K562 (cell line): ENCODE results near the gene SIT1. TPM values are rescaled to one million over a fixed set of nuclear protein-coding genes. Genes with fewer than 3 reads are reported as not detected.

ENCODE experiments used
- ATAC-seq: fragments of 200-7000 bp; cut with Tn5 transposase; 3 replicates; pipeline ENCODE4 v1.9.1; 2020; ENCODE audit warnings: moderate library complexity
- BruUV-seq: library from RNA; stranded (reverse); fragments of 400-500 nt; replicated peaks from 2 replicates; lab custom pipeline; 2021; lab: Mats Ljungman, UMichigan
- CTCF ChIA-PET: fragments of 300-600 bp; formaldehyde crosslinking; extraction: SDS; loops from one replicate; lab custom pipeline; 2021; ENCODE audit warnings: low intra/inter-chr PET ratio; lab: Yijun Ruan, JAX
- POLR2A ChIA-PET: fragments of 300-600, 350-650 bp; sonication (Branson Sonifier 250); formaldehyde crosslinking; extraction: SDS; loops from one replicate; lab custom pipeline; 2021; ENCODE audit warnings: antibody characterized with exemption, inconsistent platforms; lab: Yijun Ruan, JAX
- DNase-seq, 4 experiments: peaks; one replicate each; pipeline versions ENCODE4 v3.0.0 to v3.0.0-alpha.2; 2011 to 2018; ENCODE audit warnings: low spot score in 3 of 4, mixed read lengths in 3 of 4; ENCODE audit errors: extremely low read depth in 1 of 4
- FAIRE-seq: peaks from 2 replicates; lab custom pipeline; 2011; peaks lifted over from hg19 to GRCh38; lab: Jason Lieb, UNC
- H2AFZ ChIP-seq: 2 replicates; pipeline ENCODE4 v1.6.0; 2011; ENCODE audit warnings: low read depth, low read length, control low read depth, inconsistent platforms
- H3K27ac ChIP-seq: fragments of 200-600 bp; 3 replicates; pipeline ENCODE4 v1.8.0; 2011; ENCODE audit warnings: low read depth, mild to moderate bottlenecking, control low read depth, inconsistent platforms, low read length, moderate library complexity, mixed read lengths; ENCODE audit errors: extremely low read depth
- H3K27me3 ChIP-seq, 2 experiments: fragments of 300-600 bp in 1 of 2; 2 replicates in 1 of 2; 3 replicates in 1 of 2; pipeline versions ENCODE4 v1.6.0 to v1.8.0; 2011; ENCODE audit warnings: inconsistent platforms in 2 of 2, low read length in 2 of 2, mild to moderate bottlenecking in 1 of 2, mixed read lengths in 1 of 2, moderate library complexity in 1 of 2; ENCODE audit not compliant: control insufficient read depth in 2 of 2, insufficient read depth in 2 of 2
- H3K36me3 ChIP-seq: fragments of 300-600 bp; 3 replicates; pipeline ENCODE4 v1.8.0; 2011; ENCODE audit warnings: mild to moderate bottlenecking, low read length, inconsistent platforms; ENCODE audit not compliant: control insufficient read depth, insufficient read depth
- H3K4me1 ChIP-seq, 2 experiments: fragments of 200-600 bp in 1 of 2; replicated peaks in 1 of 2; 2 replicates in 1 of 2; 3 replicates in 1 of 2; pipeline versions ENCODE4 v1.5.1 to v1.8.0; 2011; ENCODE audit warnings: inconsistent platforms in 2 of 2, low read length in 2 of 2, mild to moderate bottlenecking in 1 of 2, mixed read lengths in 1 of 2, moderate library complexity in 1 of 2; ENCODE audit not compliant: control insufficient read depth in 2 of 2, insufficient read depth in 2 of 2
- H3K4me2 ChIP-seq: 2 replicates; pipeline ENCODE4 v1.6.1; 2011; ENCODE audit warnings: low read length, control low read depth, inconsistent platforms, mixed read lengths; ENCODE audit not compliant: insufficient read depth
- H3K4me3 ChIP-seq: fragments of 200-600 bp; sonication (generic), shearing (Covaris generic); 2 replicates; pipeline ENCODE4 v1.5.1; 2016; ENCODE audit warnings: control low read depth, inconsistent platforms
- H3K79me2 ChIP-seq: fragments of 200-600 bp; 3 replicates; pipeline ENCODE4 v1.8.0; 2011; ENCODE audit warnings: low read length, inconsistent platforms; ENCODE audit not compliant: control insufficient read depth, insufficient read depth
- H3K9ac ChIP-seq, 2 experiments: 2 replicates each; pipeline versions ENCODE4 v1.6.0 to v1.6.1; 2011; ENCODE audit warnings: low read depth in 2 of 2, low read length in 2 of 2, control low read depth in 1 of 2, inconsistent platforms in 1 of 2, mild to moderate bottlenecking in 1 of 2, mixed read lengths in 1 of 2; ENCODE audit not compliant: insufficient read depth in 1 of 2
- H3K9me1 ChIP-seq: one replicate; pipeline ENCODE4 v1.6.0; 2011; ENCODE audit warnings: inconsistent platforms, mild to moderate bottlenecking, low read length, moderate library complexity; ENCODE audit not compliant: control insufficient read depth, insufficient read depth
- H3K9me3 ChIP-seq: replicated peaks from 2 replicates; pipeline ENCODE4 v1.5.1; 2011; ENCODE audit warnings: low read depth, low read length, inconsistent platforms; ENCODE audit not compliant: control insufficient read depth, insufficient read depth
- H4K20me1 ChIP-seq: replicated peaks from 2 replicates; pipeline ENCODE4 v1.6.1; 2011; ENCODE audit warnings: low read length, inconsistent platforms, mixed read lengths; ENCODE audit not compliant: control insufficient read depth, insufficient read depth
- ADNP ChIP-seq: fragments of 200-800 bp; sonication (Bioruptor generic); IDR thresholded peaks from 2 replicates; pipeline ENCODE4 v1.6.1; 2016; ENCODE audit warnings: missing genetic modification characterization, missing compliant biosample characterization
- BHLHE40 ChIP-seq: IDR thresholded peaks from 2 replicates; pipeline ENCODE4 v1.6.1; 2011; ENCODE audit warnings: low read length, improper control_type of control experiment
- CHD4 ChIP-seq: fragments of 200-600 bp; sonication (generic); IDR thresholded peaks from 3 replicates; pipeline ENCODE4 v1.6.1; 2012; ENCODE audit warnings: low read depth, mild to moderate bottlenecking, mixed read lengths, low read length, inconsistent platforms; ENCODE audit not compliant: insufficient read depth, insufficient replicate concordance, poor library complexity, severe bottlenecking
- E2F6 ChIP-seq, 2 experiments: IDR thresholded peaks; 2 replicates each; pipeline ENCODE4 v1.6.1; 2011; ENCODE audit warnings: borderline replicate concordance in 1 of 2, control low read depth in 1 of 2, low read depth in 1 of 2, low read length in 1 of 2, mild to moderate bottlenecking in 1 of 2, mixed read lengths in 1 of 2, moderate library complexity in 1 of 2; ENCODE audit not compliant: insufficient read depth in 1 of 2, insufficient read length in 1 of 2, poor library complexity in 1 of 2, severe bottlenecking in 1 of 2; ENCODE audit errors: extremely low read depth in 1 of 2
- EHMT2 ChIP-seq: fragments of 450-650 bp; IDR thresholded peaks from 2 replicates; pipeline ENCODE4 v1.6.1; 2018; ENCODE audit warnings: antibody characterized with exemption
- FOXK1 ChIP-seq: sonication (generic); formaldehyde crosslinking; IDR thresholded peaks from 2 replicates; pipeline ENCODE4 v1.8.0; 2022; ENCODE audit warnings: missing genetic modification reagents, mild to moderate bottlenecking, borderline replicate concordance
- HLTF ChIP-seq: fragments of 450-650 bp; IDR thresholded peaks from 2 replicates; pipeline ENCODE4 v1.6.1; 2016
- KAT2B ChIP-seq: IDR thresholded peaks from one replicate; pipeline ENCODE4 v1.6.1; 2012; ENCODE audit warnings: low read depth, mild to moderate bottlenecking, control low read depth, inconsistent platforms, low read length, moderate library complexity
- PHF8 ChIP-seq: fragments of 200-600 bp; sonication (generic); IDR thresholded peaks from 2 replicates; pipeline ENCODE4 v1.6.1; 2012; ENCODE audit warnings: mixed run types, mild to moderate bottlenecking, inconsistent platforms, low read length, moderate library complexity, borderline replicate concordance
- POLR2A ChIP-seq: fragments of 450-650 bp; conservative IDR thresholded peaks from 2 replicates; pipeline ENCODE4 v1.6.1; 2016
- SAP30 ChIP-seq: fragments of 200-600 bp; sonication (generic); IDR thresholded peaks from 2 replicates; pipeline ENCODE4 v1.6.1; 2012; ENCODE audit warnings: borderline replicate concordance, low read depth, mild to moderate bottlenecking, moderate library complexity, low read length, control low read depth, inconsistent platforms; ENCODE audit not compliant: insufficient read depth, poor library complexity, severe bottlenecking
- SMARCA4 ChIP-seq: fragments of 450-650 bp; IDR thresholded peaks from 2 replicates; pipeline ENCODE4 v1.6.1; 2016
- THAP12 ChIP-seq: fragments of 250-450 bp; sonication (Bioruptor Pico); IDR thresholded peaks from 2 replicates; pipeline ENCODE4 v1.9.0; 2021; ENCODE audit warnings: mild to moderate bottlenecking, inconsistent platforms
- ZFX ChIP-seq: sonication (generic); formaldehyde crosslinking; IDR thresholded peaks from 2 replicates; pipeline ENCODE4 v1.8.0; 2022; ENCODE audit warnings: mild to moderate bottlenecking, missing genetic modification reagents, moderate library complexity
- ZNF175 ChIP-seq: fragments of 200-800 bp; sonication (Bioruptor generic); IDR thresholded peaks from 2 replicates; pipeline ENCODE4 v1.6.1; 2016; ENCODE audit warnings: low read depth, mild to moderate bottlenecking, missing genetic modification characterization, missing compliant biosample characterization
- WGBS: fragments of 100-300 bp; shearing (Covaris generic); methylation state at CpG from one replicate; pipeline ENCODE4 v1.1.6; 2016; ENCODE audit warnings: low coverage, mixed read lengths; ENCODE audit not compliant: insufficient coverage; ENCODE audit errors: missing lambda C conversion rate; 5-methylcytosine and 5-hydroxymethylcytosine counted together
- in situ Hi-C: fragments of 300-500 bp; cut with MboI; formaldehyde crosslinking; loops from 4 replicates; pipeline ENCODE4 v1.15.0; 2018; ENCODE audit warnings: inconsistent platforms, mixed read lengths
- intact Hi-C: fragments of 100-400 bp; cut with micrococcal nuclease; formaldehyde crosslinking; loops from 2 replicates; pipeline ENCODE4 v1.14.2; 2022
- polyA plus RNA-seq, 8 experiments: library from polyadenylated mRNA; depleted of rRNA in 4 of 8; stranded (reverse) in 5 of 8; unstranded in 3 of 8; fragments of >200 nt; fragmentation: Nextera tagmentation in 2 of 8; fragmentation: Illumina TruSeq in 1 of 8; extraction: Ambion mirVana in 2 of 8; extraction: Trizol in 1 of 8; gene quantifications; 2 replicates each; pipeline versions ENCODE4 v1.2.1 to v1.2.3, GENCODE V29; 2011 to 2014; ENCODE audit warnings: inconsistent platforms in 1 of 8, missing spikeins in 1 of 8
- total RNA-seq, 7 experiments: library from RNA; depleted of rRNA in 6 of 7; stranded (reverse); fragments of >200 nt in 6 of 7; fragmentation: Illumina TruSeq in 2 of 7; extraction: Trizol in 2 of 7; gene quantifications; 2 replicates each; pipeline versions ENCODE4 v1.2.1 to v1.2.3, GENCODE V29; 2011 to 2021; ENCODE audit warnings: low replicate concordance in 1 of 7

The SIT1 gene
- total and polyA plus RNA-seq, 9 of the 15 experiments (the other 6 are each of a cell fraction or from before 2014, with no cell fraction given), result not detected

DNA sequence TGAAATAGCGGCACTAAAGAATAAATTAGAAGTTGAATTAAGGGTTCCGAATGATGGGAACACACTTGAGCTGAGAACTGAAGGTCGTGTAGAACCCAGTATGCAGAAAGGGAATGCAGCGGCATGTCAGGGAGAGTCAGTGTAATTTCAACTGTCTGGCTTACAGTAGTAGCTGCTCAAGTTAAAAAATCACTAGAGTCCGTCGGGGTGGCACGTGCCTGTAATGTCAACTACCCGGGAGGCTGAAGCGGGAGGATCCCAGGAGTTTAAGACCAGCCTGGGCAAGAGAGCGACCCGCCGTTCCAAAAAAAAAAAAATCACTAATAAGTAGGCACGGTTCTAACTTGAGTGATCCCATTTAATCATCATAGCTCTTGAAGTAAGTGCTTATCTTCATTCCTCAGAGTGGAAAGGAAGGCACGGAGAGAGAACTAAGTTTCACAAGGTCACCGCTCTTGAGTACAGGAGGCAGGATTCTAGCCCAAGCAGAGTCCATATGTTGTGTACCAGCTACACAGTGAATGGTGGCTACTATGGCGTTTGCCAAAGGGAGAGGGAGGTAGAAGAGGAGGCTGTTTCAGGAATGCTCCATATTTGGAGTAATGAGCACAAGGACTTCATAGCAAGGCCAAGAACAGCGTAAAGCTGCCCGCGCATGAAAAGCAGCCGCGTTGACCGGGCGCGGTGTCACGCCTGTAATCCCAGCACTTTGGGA, 6.3 kb upstream of the SIT1 start:
- Histone ChIP-seq H3K4me3 (peak overlapping the region; percentile 35), H3K9ac (peak overlapping the region; percentile 86 to 90), H3K4me1 (peaks cover 11 to 23% of the 10 kb centered on the region in 2 experiments; a peak in 4 of 5 replicates), H3K4me2 (peak overlapping the region; percentile 96), H3K9me1 (no peaks in the 10 kb centered on the region), H4K20me1 (no peaks in the 10 kb centered on the region), H3K36me3 (peaks cover 20% of the 10 kb centered on the region; the same call in 2 of the 3 replicates), H2AFZ (peak overlapping the region; percentile 99), H3K79me2 (peaks cover 8% of the 10 kb centered on the region; the same call in 2 of the 3 replicates), H3K27me3 (no peaks in the 10 kb centered on the region), H3K9me3 (no peaks in the 10 kb centered on the region), H3K27ac (peak overlapping the region; percentile 98)
- intact Hi-C loops (loop anchor here (2.0 to 5.0 kb wide), 3 partner anchors 40 to 76 kb away; partner anchors contain the start of genes CREB3, TESK1 and TLN1), in situ Hi-C loops (no loop called here)
- peak; percentile 29 for ATAC-seq
- no peak for FAIRE-seq
- no TSS peak for BruUV-seq
- peak in 2 of 4 experiments; percentile 14 to 22 for DNase-seq
- 24% methylated on average over 18 of the region's 25 CpGs for WGBS
- TF ChIP-seq E2F6 (IDR thresholded peaks at IDR 0.05; ENCODE audit: borderline replicate concordance in 1 of 2, extremely low read depth in 1 of 2, insufficient read depth in 1 of 2, insufficient read length in 1 of 2, low read depth in 1 of 2, low read length in 1 of 2, poor library complexity in 1 of 2, severe bottlenecking in 1 of 2), result peak in 1 of 2 experiments; percentile 33
- TF ChIP-seq SMARCA4, result 0 out of 2 replicates have a peak, but pooled peaks have one; percentile 21
- peak; percentile 28 for TF ChIP-seq ZFX (CRISPR knock-in tag)
- TF ChIP-seq ADNP, result 0 out of 2 replicates have a peak, but pooled peaks have one; percentile 28
- TF ChIP-seq SAP30, result peak; percentile 16
- 0 out of 2 replicates have a peak, but pooled peaks have one; percentile 23 for TF ChIP-seq PHF8
- TF ChIP-seq KAT2B, result no peak
- 0 out of 2 replicates have a peak, but pooled peaks have one; percentile 36 for TF ChIP-seq POLR2A
- TF ChIP-seq HLTF, result 0 out of 2 replicates have a peak, but pooled peaks have one; percentile 5
- TF ChIP-seq CHD4, result peak; percentile 53
- no peak for TF ChIP-seq FOXK1 (CRISPR knock-in tag)
- TF ChIP-seq THAP12 (CRISPR knock-in tag), result 0 out of 2 replicates have a peak, but pooled peaks have one; percentile 15
- 0 out of 2 replicates have a peak, but pooled peaks have one; percentile 15 for TF ChIP-seq BHLHE40
- TF ChIP-seq ZNF175 (CRISPR knock-in tag), result 0 out of 2 replicates have a peak, but pooled peaks have one; percentile 1
- TF ChIP-seq EHMT2, result no peak
- ChIA-PET CTCF (no interaction called here), POLR2A (interaction anchor here (0.7 to 2.6 kb wide), 14 partner anchors 8 to 169 kb away, joined by 3 to 14 read pairs (median 3); partner anchors contain the start of genes CREB3 and TLN1)
